ENCODE data around the gene GABPA. TPM values are rescaled to one million over a fixed set of nuclear protein-coding genes. Genes with fewer than 3 reads are reported as not detected.

Gene GABPA
- total RNA-seq, 3 donors from 2014 or later, result 24.5 to 26.8 (median 25.8) TPM

- no peaks in the 10 kb centered on the region for H3K4me1 Mint-ChIP-seq (ENCODE audit: low read depth)
- no peak for ATAC-seq
Observed at GRCh38 chr21:25811186-25811585, 76.4 kb downstream of the GABPA start.

GRCh38 chr21:25813917-25814316 is 79.1 kb downstream of the GABPA start:
- Mint-ChIP-seq H3K4me3 (no peak overlapping the region), H3K9me3 (no peaks in the 10 kb centered on the region), H3K27me3 (ENCODE audit: low read depth) (no peaks in the 10 kb centered on the region), H3K4me1 (ENCODE audit: low read depth) (no peaks in the 10 kb centered on the region), H3K36me3 (ENCODE audit: insufficient read depth) (no peaks in the 10 kb centered on the region)
- ATAC-seq (no peak), DNase-seq (no peak)

More at GRCh38 chr21:25811186-25811585, 76.4 kb downstream of the GABPA start:
- DNase-seq, result no peak
- Mint-ChIP-seq H3K27me3 (ENCODE audit: low read depth) (peaks cover 3% of the 10 kb centered on the region), H3K4me3 (no peak overlapping the region), H3K36me3 (ENCODE audit: insufficient read depth) (no peaks in the 10 kb centered on the region), H3K9me3 (no peaks in the 10 kb centered on the region)

GRCh38 chr21:25818121-25818520 is 83.3 kb downstream of the GABPA start:
- Mint-ChIP-seq H3K27me3 (ENCODE audit: low read depth) (no peaks in the 10 kb centered on the region), H3K9me3 (no peaks in the 10 kb centered on the region), H3K4me1 (ENCODE audit: low read depth) (no peaks in the 10 kb centered on the region), H3K36me3 (ENCODE audit: insufficient read depth) (no peaks in the 10 kb centered on the region), H3K4me3 (no peak overlapping the region)
- DNase-seq (no peak), ATAC-seq (no peak)

- no peak for DNase-seq
- Mint-ChIP-seq H3K9me3 (no peaks in the 10 kb centered on the region), H3K4me3 (no peak overlapping the region), H3K4me1 (ENCODE audit: low read depth) (no peaks in the 10 kb centered on the region), H3K36me3 (ENCODE audit: insufficient read depth) (no peaks in the 10 kb centered on the region), H3K27me3 (ENCODE audit: low read depth) (no peaks in the 10 kb centered on the region)
- ATAC-seq, result no peak
Observed at GRCh38 chr21:25818551-25818950, 83.8 kb downstream of the GABPA start.

Other genes starting within 250 kb of the GABPA start
- 10 to 100 TPM; 75.2 to 80.0 (median 75.6) TPM for gene MRPL39, start 127.5 kb upstream of the GABPA start, total RNA-seq
- gene JAM2, start 95.7 kb upstream of the GABPA start, total RNA-seq, result under 1 TPM; 0.13 to 0.46 (median 0.29) TPM
- 100 to 1,000 TPM; 174 to 180 (median 179) TPM for gene ATP5PF, start 68 bp upstream of the GABPA start, total RNA-seq